Adrenal gland (tissue), 5 donors: ENCODE data around the gene FSTL1.

ENCODE experiments used
- CTCF ChIP-seq, 6 experiments: fragments of 450-650 bp in 4 of 6; fragments of 200-600 bp in 2 of 6; sonication (generic) in 1 of 6; IDR thresholded peaks; 1 replicate in 5 of 6; 2 replicates in 1 of 6; pipeline versions ENCODE4 v1.5.1 to v1.8.0; 2016 to 2021; ENCODE audit warnings: antibody characterized with exemption in 6 of 6, mild to moderate bottlenecking in 2 of 6, moderate library complexity in 1 of 6
- POLR2A ChIP-seq, 2 donors: fragments of 450-650 bp; IDR thresholded peaks; one replicate each; pipeline ENCODE4 v1.6.1; 2017; ENCODE audit warnings: antibody characterized with exemption in 2 of 2, mild to moderate bottlenecking in 2 of 2, moderate library complexity in 1 of 2
- donor health status: DM: no; HTN: no; CAD: no.

GRCh38 chr3:120428924-120429323, 21.9 kb downstream of the FSTL1 start:
- no peak for TF ChIP-seq POLR2A (IDR thresholded peaks at IDR 0.05)
- no peak for TF ChIP-seq CTCF (IDR thresholded peaks at IDR 0.05)
